ENCODE data around the gene NAA25.

- TF ChIP-seq CTCF (IDR thresholded peaks at IDR 0.05) = no peak
- no peak for TF ChIP-seq POLR2A (IDR thresholded peaks at IDR 0.05)
Measured at GRCh38 chr12:112130441-112130998, 21.9 kb upstream of the NAA25 start.

Data from right lobe of liver (tissue), 4 donors.